WTC11 (cell line): ENCODE results near the gene ADAMTS12. TPM values are rescaled to one million over a fixed set of nuclear protein-coding genes. Genes with fewer than 3 reads are reported as not detected.

Source experiments
- ATAC-seq: fragments of 200-7000 bp; cut with Tn5 transposase; 2 replicates; pipeline ENCODE4 v1.10.0; 2021; ENCODE audit warnings: mild to moderate bottlenecking, moderate library complexity
- CTCF ChIA-PET: fragments of 300-600 bp; sonication (Branson Sonifier 250); formaldehyde crosslinking; loops from one replicate; lab custom pipeline; 2021; ENCODE audit warnings: antibody characterized with exemption; lab: Charles Lee
- POLR2A ChIA-PET: fragments of 350-600 bp; sonication (Branson Sonifier 250); formaldehyde crosslinking; loops from one replicate; lab custom pipeline; 2021; ENCODE audit warnings: antibody characterized with exemption; lab: Charles Lee
- DNase-seq: peaks from one replicate; pipeline ENCODE4 v3.0.0; 2021; ENCODE audit warnings: low spot score
- H3K27ac Mint-ChIP-seq: 2 replicates; pipeline ENCODE4 v1.8.0; 2021; ENCODE audit warnings: mixed read lengths
- H3K27me3 Mint-ChIP-seq: 2 replicates; pipeline ENCODE4 v1.8.0; 2021; ENCODE audit warnings: low read depth, mild to moderate bottlenecking, moderate library complexity, mixed read lengths
- H3K36me3 Mint-ChIP-seq: 2 replicates; pipeline ENCODE4 v1.8.0; 2021; ENCODE audit warnings: mixed read lengths
- H3K4me1 Mint-ChIP-seq: 2 replicates; pipeline ENCODE4 v1.8.0; 2022; ENCODE audit warnings: mixed read lengths
- H3K4me3 Mint-ChIP-seq: 2 replicates; pipeline ENCODE4 v1.8.0; 2021; ENCODE audit warnings: mild to moderate bottlenecking, moderate library complexity, mixed read lengths
- H3K9me3 Mint-ChIP-seq: 2 replicates; pipeline ENCODE4 v1.8.0; 2021; ENCODE audit warnings: mixed read lengths
- ATF2 ChIP-seq: sonication (generic); formaldehyde crosslinking; IDR thresholded peaks from 2 replicates; pipeline ENCODE4 v1.8.1; 2022; ENCODE audit warnings: low read depth, missing genetic modification reagents, borderline replicate concordance
- E2F4 ChIP-seq: sonication (generic); formaldehyde crosslinking; IDR thresholded peaks from 2 replicates; pipeline ENCODE4 v1.8.1; 2022; ENCODE audit warnings: low read depth, mild to moderate bottlenecking, moderate library complexity, missing genetic modification reagents, borderline replicate concordance
- ERG ChIP-seq: fragments of 250-450 bp; sonication (Bioruptor Pico); IDR thresholded peaks from 2 replicates; pipeline ENCODE4 v1.8.0; 2021; ENCODE audit warnings: mild to moderate bottlenecking
- ESRRA ChIP-seq: sonication (generic); formaldehyde crosslinking; IDR thresholded peaks from 2 replicates; pipeline ENCODE4 v1.8.1; 2022; ENCODE audit warnings: mild to moderate bottlenecking, missing genetic modification reagents, borderline replicate concordance
- MAX ChIP-seq: sonication (generic); formaldehyde crosslinking; IDR thresholded peaks from 2 replicates; pipeline ENCODE4 v1.8.0; 2022; ENCODE audit warnings: mild to moderate bottlenecking, missing genetic modification reagents
- NFE2L1 ChIP-seq: sonication (generic); formaldehyde crosslinking; IDR thresholded peaks from 2 replicates; pipeline ENCODE4 v1.8.1; 2023; ENCODE audit warnings: missing genetic modification reagents
- PREB ChIP-seq: sonication (generic); formaldehyde crosslinking; IDR thresholded peaks from 2 replicates; pipeline ENCODE4 v1.8.1; 2022; ENCODE audit warnings: mild to moderate bottlenecking, missing genetic modification reagents, moderate library complexity, borderline replicate concordance
- SMAD4 ChIP-seq: sonication (generic); formaldehyde crosslinking; IDR thresholded peaks from 2 replicates; pipeline ENCODE4 v1.8.0; 2022; ENCODE audit warnings: mild to moderate bottlenecking, missing genetic modification reagents
- SOX15 ChIP-seq: fragments of 250-450 bp; sonication (Bioruptor Pico); IDR thresholded peaks from 2 replicates; pipeline ENCODE4 v1.9.0; 2021; ENCODE audit warnings: mild to moderate bottlenecking
- TCF7 ChIP-seq: sonication (generic); formaldehyde crosslinking; IDR thresholded peaks from 2 replicates; pipeline ENCODE4 v1.8.0; 2022; ENCODE audit warnings: mild to moderate bottlenecking, low read depth, missing genetic modification reagents, moderate library complexity
- TP53 ChIP-seq: sonication (generic); formaldehyde crosslinking; IDR thresholded peaks from 2 replicates; pipeline ENCODE4 v1.8.1; 2023; ENCODE audit warnings: mild to moderate bottlenecking, missing genetic modification reagents
- ZNF425 ChIP-seq: fragments of 250-450 bp; sonication (Bioruptor Pico); conservative IDR thresholded peaks from 2 replicates; pipeline ENCODE4 v1.9.0; 2021; ENCODE audit warnings: mild to moderate bottlenecking
- ZNF671 ChIP-seq: fragments of 250-450 bp; sonication (Bioruptor Pico); IDR thresholded peaks from 2 replicates; pipeline ENCODE4 v1.8.0; 2021; ENCODE audit warnings: mild to moderate bottlenecking
- total RNA-seq: library from RNA; stranded (reverse); gene quantifications from 3 replicates; pipeline ENCODE4 v1.2.3, GENCODE V29; 2021
- TF ChIP-seq, protein P1 (sequence below): fragments of 200-600 bp; IDR thresholded peaks from 2 replicates; pipeline ENCODE4 v1.8.0; 2022; ENCODE audit warnings: antibody characterized with exemption
- TF ChIP-seq, protein P2 (sequence below): sonication (generic); formaldehyde crosslinking; IDR thresholded peaks from 2 replicates; pipeline ENCODE4 v1.8.0; 2022; ENCODE audit warnings: mild to moderate bottlenecking, missing genetic modification reagents
- TF ChIP-seq, protein P3 (sequence below): fragments of 250-450 bp; sonication (Bioruptor Pico); IDR thresholded peaks from 2 replicates; pipeline ENCODE4 v1.9.0; 2021; ENCODE audit warnings: mild to moderate bottlenecking
- TF ChIP-seq, protein P4 (sequence below): sonication (generic); formaldehyde crosslinking; IDR thresholded peaks from 2 replicates; pipeline ENCODE4 v1.8.0; 2023; ENCODE audit warnings: missing genetic modification reagents, mild to moderate bottlenecking, borderline replicate concordance

Gene ADAMTS12
- total RNA-seq, 1 experiment from 2014 or later = 13.5 TPM

GRCh38 chr5:33641744-33642505 is 249.9 kb downstream of the ADAMTS12 start:
- POLR2A ChIA-PET = no interaction called here
- no peak overlapping the region for H3K27ac Mint-ChIP-seq
- H3K36me3 Mint-ChIP-seq = peaks cover 16% of the 10 kb centered on the region
- peak; percentile 55; the same call in 1 of the 2 replicates for ATAC-seq
- H3K9me3 Mint-ChIP-seq = peaks cover 17% of the 10 kb centered on the region
- no peaks in the 10 kb centered on the region for H3K4me1 Mint-ChIP-seq
- H3K27me3 Mint-ChIP-seq = no peaks in the 10 kb centered on the region
- CTCF ChIA-PET = interaction anchor here (0.7 kb wide), 1 partner anchor 54 kb away, joined by 3 read pairs; no protein-coding TSS in a partner anchor
- TF ChIP-seq SMAD4 (CRISPR knock-in tag) (no peak), TP53 (no peak), ERG (no peak), PREB (CRISPR knock-in tag) (no peak), ZNF425 (no peak), MAX (CRISPR knock-in tag) (no peak), NFE2L1 (CRISPR knock-in tag) (no peak), ATF2 (CRISPR knock-in tag) (no peak), TCF7 (CRISPR knock-in tag) (no peak)
- TF ChIP-seq, protein P1, sequence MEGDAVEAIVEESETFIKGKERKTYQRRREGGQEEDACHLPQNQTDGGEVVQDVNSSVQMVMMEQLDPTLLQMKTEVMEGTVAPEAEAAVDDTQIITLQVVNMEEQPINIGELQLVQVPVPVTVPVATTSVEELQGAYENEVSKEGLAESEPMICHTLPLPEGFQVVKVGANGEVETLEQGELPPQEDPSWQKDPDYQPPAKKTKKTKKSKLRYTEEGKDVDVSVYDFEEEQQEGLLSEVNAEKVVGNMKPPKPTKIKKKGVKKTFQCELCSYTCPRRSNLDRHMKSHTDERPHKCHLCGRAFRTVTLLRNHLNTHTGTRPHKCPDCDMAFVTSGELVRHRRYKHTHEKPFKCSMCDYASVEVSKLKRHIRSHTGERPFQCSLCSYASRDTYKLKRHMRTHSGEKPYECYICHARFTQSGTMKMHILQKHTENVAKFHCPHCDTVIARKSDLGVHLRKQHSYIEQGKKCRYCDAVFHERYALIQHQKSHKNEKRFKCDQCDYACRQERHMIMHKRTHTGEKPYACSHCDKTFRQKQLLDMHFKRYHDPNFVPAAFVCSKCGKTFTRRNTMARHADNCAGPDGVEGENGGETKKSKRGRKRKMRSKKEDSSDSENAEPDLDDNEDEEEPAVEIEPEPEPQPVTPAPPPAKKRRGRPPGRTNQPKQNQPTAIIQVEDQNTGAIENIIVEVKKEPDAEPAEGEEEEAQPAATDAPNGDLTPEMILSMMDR = no peak
- TF ChIP-seq, protein P2, sequence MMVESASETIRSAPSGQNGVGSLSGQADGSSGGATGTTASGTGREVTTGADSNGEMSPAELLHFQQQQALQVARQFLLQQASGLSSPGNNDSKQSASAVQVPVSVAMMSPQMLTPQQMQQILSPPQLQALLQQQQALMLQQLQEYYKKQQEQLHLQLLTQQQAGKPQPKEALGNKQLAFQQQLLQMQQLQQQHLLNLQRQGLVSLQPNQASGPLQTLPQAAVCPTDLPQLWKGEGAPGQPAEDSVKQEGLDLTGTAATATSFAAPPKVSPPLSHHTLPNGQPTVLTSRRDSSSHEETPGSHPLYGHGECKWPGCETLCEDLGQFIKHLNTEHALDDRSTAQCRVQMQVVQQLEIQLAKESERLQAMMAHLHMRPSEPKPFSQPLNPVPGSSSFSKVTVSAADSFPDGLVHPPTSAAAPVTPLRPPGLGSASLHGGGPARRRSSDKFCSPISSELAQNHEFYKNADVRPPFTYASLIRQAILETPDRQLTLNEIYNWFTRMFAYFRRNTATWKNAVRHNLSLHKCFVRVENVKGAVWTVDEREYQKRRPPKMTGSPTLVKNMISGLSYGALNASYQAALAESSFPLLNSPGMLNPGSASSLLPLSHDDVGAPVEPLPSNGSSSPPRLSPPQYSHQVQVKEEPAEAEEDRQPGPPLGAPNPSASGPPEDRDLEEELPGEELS (CRISPR knock-in tag) = no peak
- TF ChIP-seq, protein P3, sequence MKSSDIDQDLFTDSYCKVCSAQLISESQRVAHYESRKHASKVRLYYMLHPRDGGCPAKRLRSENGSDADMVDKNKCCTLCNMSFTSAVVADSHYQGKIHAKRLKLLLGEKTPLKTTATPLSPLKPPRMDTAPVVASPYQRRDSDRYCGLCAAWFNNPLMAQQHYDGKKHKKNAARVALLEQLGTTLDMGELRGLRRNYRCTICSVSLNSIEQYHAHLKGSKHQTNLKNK (CRISPR knock-in tag) = no peak
- TF ChIP-seq, all 79 proteins: peak for 0
- no peak overlapping the region for H3K4me3 Mint-ChIP-seq
- peak; percentile 15 for DNase-seq

DNA sequence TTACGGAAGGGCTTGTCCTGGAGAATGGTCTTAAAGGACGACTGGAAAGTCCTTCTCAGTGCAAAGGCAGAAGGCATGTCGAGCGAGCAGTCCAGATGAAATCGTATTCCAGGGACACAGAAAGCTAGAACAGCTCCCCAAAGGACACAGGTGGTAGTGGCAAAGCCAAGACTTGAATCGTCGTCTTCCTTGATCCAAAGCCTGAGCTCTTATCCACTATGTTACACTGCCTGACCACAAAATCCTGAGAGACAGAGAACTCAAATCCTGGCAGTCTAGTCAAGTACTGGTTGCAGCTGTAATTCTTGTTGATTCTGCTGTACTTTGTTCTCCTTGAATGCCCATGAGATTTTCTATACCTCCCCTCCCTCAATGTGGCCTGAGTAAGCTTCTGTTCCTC is 252.3 kb downstream of the ADAMTS12 start:
- POLR2A ChIA-PET = no interaction called here
- H3K36me3 Mint-ChIP-seq = peaks cover 9% of the 10 kb centered on the region
- CTCF ChIA-PET = no interaction called here
- DNase-seq (no peak), ATAC-seq (no peak)
- H3K4me3 Mint-ChIP-seq = no peak overlapping the region
- peaks cover 10% of the 10 kb centered on the region for H3K9me3 Mint-ChIP-seq
- no peak overlapping the region for H3K27ac Mint-ChIP-seq
- no peaks in the 10 kb centered on the region for H3K4me1 Mint-ChIP-seq
- no peaks in the 10 kb centered on the region for H3K27me3 Mint-ChIP-seq
- TF ChIP-seq E2F4 = no peak
- TF ChIP-seq, protein P4, sequence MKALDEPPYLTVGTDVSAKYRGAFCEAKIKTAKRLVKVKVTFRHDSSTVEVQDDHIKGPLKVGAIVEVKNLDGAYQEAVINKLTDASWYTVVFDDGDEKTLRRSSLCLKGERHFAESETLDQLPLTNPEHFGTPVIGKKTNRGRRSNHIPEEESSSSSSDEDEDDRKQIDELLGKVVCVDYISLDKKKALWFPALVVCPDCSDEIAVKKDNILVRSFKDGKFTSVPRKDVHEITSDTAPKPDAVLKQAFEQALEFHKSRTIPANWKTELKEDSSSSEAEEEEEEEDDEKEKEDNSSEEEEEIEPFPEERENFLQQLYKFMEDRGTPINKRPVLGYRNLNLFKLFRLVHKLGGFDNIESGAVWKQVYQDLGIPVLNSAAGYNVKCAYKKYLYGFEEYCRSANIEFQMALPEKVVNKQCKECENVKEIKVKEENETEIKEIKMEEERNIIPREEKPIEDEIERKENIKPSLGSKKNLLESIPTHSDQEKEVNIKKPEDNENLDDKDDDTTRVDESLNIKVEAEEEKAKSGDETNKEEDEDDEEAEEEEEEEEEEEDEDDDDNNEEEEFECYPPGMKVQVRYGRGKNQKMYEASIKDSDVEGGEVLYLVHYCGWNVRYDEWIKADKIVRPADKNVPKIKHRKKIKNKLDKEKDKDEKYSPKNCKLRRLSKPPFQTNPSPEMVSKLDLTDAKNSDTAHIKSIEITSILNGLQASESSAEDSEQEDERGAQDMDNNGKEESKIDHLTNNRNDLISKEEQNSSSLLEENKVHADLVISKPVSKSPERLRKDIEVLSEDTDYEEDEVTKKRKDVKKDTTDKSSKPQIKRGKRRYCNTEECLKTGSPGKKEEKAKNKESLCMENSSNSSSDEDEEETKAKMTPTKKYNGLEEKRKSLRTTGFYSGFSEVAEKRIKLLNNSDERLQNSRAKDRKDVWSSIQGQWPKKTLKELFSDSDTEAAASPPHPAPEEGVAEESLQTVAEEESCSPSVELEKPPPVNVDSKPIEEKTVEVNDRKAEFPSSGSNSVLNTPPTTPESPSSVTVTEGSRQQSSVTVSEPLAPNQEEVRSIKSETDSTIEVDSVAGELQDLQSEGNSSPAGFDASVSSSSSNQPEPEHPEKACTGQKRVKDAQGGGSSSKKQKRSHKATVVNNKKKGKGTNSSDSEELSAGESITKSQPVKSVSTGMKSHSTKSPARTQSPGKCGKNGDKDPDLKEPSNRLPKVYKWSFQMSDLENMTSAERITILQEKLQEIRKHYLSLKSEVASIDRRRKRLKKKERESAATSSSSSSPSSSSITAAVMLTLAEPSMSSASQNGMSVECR (CRISPR knock-in tag) = no peak
- no peak for TF ChIP-seq SOX15
- no peak for TF ChIP-seq ESRRA (CRISPR knock-in tag)
- TF ChIP-seq ZNF671 = no peak
